Measurements from ENCODE around the gene ZBTB24. TPM values are rescaled to one million over a fixed set of nuclear protein-coding genes. Genes with fewer than 3 reads are reported as not detected.

Gene ZBTB24
- total RNA-seq, 2 experiments from 2014 or later = 17.5 to 22.7 TPM

DNA sequence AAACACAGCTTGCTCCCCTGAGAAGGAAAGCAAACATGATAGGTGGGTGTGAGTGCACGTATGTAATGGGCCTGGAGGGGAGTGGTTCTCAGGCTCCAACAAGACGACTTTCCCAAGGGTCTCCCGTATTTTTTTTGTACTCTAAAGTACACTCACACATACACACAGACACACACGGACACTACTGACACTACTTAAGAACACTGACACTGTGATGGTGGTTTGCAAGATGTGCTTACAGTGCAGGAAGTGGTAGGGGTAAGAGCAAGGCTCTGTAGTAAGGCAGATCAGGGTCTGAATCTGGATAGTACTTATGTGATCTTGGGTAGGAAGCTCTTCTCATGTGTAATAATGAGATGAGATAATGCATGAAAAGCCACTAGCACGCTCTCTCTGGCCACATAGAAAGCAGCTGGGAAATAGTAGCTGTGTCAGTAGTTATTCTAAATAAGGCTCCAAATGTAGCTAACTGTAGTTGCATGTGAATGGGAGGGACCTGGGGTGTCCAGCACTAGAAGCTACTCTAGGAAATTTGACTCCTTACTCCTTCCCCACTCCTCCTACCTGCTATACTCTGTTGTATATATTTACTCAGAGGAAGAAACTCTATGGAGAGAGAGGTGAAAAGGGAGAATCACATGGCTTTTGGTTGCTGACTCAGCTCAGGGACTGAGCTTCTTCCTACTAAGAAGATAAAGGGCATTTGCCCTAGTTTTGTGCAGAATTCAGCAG is 8.4 kb upstream of the ZBTB24 start:
- peaks cover 34% of the 10 kb centered on the region for H3K4me1 Mint-ChIP-seq
- CTCF ChIA-PET = interaction anchor here (0.8 to 3.4 kb wide), 13 partner anchors 10 to 548 kb away, joined by 3 to 17 read pairs (median 4); partner anchors contain the start of genes MICAL1 and ZBTB24
- peak overlapping the region; percentile 91 for H3K27ac Mint-ChIP-seq
- peak overlapping the region; percentile 57 for H3K4me3 Mint-ChIP-seq
- H3K9me3 Mint-ChIP-seq (ENCODE audit: low read depth) = no peaks in the 10 kb centered on the region
- peaks cover 5% of the 10 kb centered on the region for H3K27me3 Mint-ChIP-seq
- ATAC-seq (peak; percentile 99), DNase-seq (peak; percentile 70)
- no peaks in the 10 kb centered on the region for H3K36me3 Mint-ChIP-seq

- peak overlapping the region; percentile 57 for H3K4me3 Mint-ChIP-seq
- peaks cover 5% of the 10 kb centered on the region for H3K27me3 Mint-ChIP-seq
- peaks cover 31% of the 10 kb centered on the region for H3K4me1 Mint-ChIP-seq
- CTCF ChIA-PET = interaction anchor here (0.8 to 3.4 kb wide), 9 partner anchors 9 to 549 kb away, joined by 3 to 17 read pairs (median 6); partner anchors contain the start of genes MICAL1 and ZBTB24
- no peaks in the 10 kb centered on the region for H3K36me3 Mint-ChIP-seq
- H3K27ac Mint-ChIP-seq = peak overlapping the region; percentile 91
- H3K9me3 Mint-ChIP-seq (ENCODE audit: low read depth) = no peaks in the 10 kb centered on the region
- DNase-seq (no peak), ATAC-seq (no peak)
Observed at GRCh38 chr6:109490713-109491112, 7.7 kb upstream of the ZBTB24 start.

- H3K9me3 Mint-ChIP-seq (ENCODE audit: low read depth) = no peaks in the 10 kb centered on the region
- H3K4me3 Mint-ChIP-seq = no peak overlapping the region
- H3K4me1 Mint-ChIP-seq = peaks cover 32% of the 10 kb centered on the region
- peaks cover 8% of the 10 kb centered on the region for H3K27me3 Mint-ChIP-seq
- CTCF ChIA-PET = no interaction called here
- H3K27ac Mint-ChIP-seq = no peak overlapping the region
- DNase-seq = no peak
- ATAC-seq = no peak
- H3K36me3 Mint-ChIP-seq = no peaks in the 10 kb centered on the region
Observed at GRCh38 chr6:109488001-109488400, 5.0 kb upstream of the ZBTB24 start.

DNA sequence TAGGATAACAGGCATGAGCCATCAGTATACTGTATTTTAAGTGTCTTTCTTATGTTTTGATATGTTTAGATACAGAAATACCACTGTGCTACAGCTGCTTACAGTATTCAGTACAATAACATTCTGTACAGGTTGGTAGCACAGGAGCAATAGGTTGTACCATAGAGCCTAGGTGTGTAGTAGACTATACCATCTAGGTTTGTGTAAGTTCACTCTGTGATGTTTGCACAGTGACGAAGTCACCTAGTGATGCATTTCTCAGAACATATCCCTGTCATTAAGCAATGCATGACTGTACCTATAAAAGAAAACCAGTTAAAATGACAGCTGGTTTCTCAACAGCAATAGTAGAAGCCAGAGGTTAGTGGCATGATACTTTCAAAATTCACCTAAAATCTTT is 3.0 kb upstream of the ZBTB24 start:
- Mint-ChIP-seq H3K27ac (no peak overlapping the region), H3K9me3 (ENCODE audit: low read depth) (no peaks in the 10 kb centered on the region), H3K4me3 (no peak overlapping the region), H3K27me3 (peaks cover 8% of the 10 kb centered on the region), H3K36me3 (peaks cover 12% of the 10 kb centered on the region), H3K4me1 (peaks cover 30% of the 10 kb centered on the region)
- DNase-seq = no peak
- no peak for ATAC-seq
- CTCF ChIA-PET = no interaction called here

DNA sequence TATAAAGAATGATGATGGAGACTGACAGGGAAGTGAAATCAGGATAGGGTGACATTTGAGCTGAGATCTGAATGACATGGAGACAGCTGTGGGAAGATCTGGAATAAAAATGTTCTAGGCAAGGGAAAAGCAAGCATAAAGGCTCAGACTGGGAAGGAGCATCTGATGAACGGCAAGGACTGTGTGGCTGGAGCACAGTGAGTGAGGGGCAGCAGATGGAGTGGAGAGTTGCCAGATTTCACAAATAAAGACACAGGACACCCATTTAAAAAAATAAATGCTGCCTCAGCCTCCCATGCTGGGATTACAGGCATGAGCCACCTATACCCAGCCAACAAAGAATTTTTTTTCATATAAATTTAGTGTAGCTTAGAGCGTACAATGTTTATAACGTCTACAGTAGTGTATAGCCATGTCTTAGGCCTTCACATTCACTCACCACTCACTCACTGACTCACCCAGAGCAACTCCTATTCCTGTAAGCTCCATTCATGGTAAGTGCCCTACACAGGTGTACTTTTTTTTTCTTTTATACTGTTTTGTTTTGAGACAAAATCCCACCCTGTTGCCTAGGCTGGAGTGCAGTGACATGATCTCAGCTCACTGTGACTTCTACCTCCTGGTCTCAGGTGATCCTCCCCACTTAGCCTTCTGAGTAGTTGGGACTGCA is 2.4 kb upstream of the ZBTB24 start:
- DNase-seq (no peak), ATAC-seq (no peak)
- Mint-ChIP-seq H3K9me3 (ENCODE audit: low read depth) (no peaks in the 10 kb centered on the region), H3K36me3 (peaks cover 17% of the 10 kb centered on the region), H3K4me3 (no peak overlapping the region), H3K4me1 (peaks cover 31% of the 10 kb centered on the region), H3K27ac (no peak overlapping the region), H3K27me3 (peaks cover 8% of the 10 kb centered on the region)
- CTCF ChIA-PET = no interaction called here

DNA sequence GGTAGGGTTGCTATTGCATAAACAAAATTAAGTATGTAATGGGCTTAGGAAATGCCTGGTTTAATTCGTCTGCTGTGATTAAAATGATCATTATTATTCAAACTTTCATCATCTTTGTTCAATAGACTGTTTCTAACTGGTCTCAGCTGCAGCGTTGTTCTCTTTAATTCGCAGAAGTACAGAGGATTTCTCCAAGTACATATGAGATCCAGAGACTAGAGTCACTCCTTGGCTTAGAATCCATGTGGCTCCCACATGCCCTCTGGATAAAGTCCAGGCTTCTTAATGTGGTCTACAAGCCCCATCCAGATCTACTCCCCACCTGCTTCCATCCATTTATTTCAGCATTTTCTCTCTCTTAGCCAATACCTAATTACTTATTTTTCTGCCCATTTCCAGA is 1.1 kb upstream of the ZBTB24 start:
- H3K4me1 Mint-ChIP-seq = peaks cover 34% of the 10 kb centered on the region
- peaks cover 8% of the 10 kb centered on the region for H3K27me3 Mint-ChIP-seq
- peaks cover 25% of the 10 kb centered on the region for H3K36me3 Mint-ChIP-seq
- DNase-seq (no peak), ATAC-seq (no peak)
- CTCF ChIA-PET = no interaction called here
- H3K9me3 Mint-ChIP-seq (ENCODE audit: low read depth) = no peaks in the 10 kb centered on the region
- H3K4me3 Mint-ChIP-seq = peak overlapping the region; percentile 71
- peak overlapping the region; percentile 69 for H3K27ac Mint-ChIP-seq

DNA sequence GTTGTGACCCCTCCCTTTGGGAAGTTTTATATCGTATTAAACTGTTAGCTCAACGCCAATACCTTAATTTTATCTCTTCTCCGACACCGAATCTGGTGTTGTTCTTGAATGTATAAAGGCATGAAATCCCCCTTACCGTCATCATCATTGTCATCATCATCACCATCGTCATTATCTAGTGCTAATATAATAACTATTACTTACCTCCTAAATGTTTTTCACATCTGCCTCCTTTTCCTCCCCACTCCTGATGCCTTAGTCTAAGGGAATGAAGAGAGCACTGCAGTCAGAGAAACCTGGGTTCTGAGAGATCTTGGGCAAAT is 677 bp upstream of the ZBTB24 start:
- Mint-ChIP-seq H3K9me3 (ENCODE audit: low read depth) (no peaks in the 10 kb centered on the region), H3K27ac (peak overlapping the region; percentile 69), H3K36me3 (peaks cover 30% of the 10 kb centered on the region), H3K27me3 (peaks cover 8% of the 10 kb centered on the region), H3K4me1 (peaks cover 39% of the 10 kb centered on the region), H3K4me3 (peak overlapping the region; percentile 71)
- CTCF ChIA-PET = interaction anchor here (1.5 to 1.8 kb wide), 2 partner anchors 11 to 556 kb away, joined by 3 to 6 read pairs; no protein-coding TSS in a partner anchor
- DNase-seq (no peak), ATAC-seq (no peak)

DNA sequence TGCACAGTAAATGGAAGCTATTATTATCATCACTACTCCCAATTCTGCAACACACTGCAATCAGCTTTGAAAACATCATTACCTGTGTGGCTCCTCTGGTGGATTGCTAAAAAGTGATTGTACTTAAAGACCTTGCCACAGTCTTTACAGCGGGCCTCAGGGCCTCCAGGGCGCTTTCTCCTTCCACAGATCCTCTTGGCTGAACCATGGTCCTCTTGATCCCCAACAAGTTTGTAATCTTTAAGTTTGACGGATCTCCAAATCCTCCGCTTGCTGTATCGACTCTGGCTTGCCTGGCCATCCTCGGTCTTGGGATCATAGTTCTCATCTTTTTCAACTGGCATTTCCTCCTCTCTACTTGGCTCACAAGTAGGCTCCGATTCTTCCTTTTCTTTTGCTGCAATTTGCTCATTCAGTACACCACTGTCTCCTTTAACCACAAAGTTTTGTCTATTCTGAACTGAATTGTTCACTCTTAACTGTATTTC is 2.0 kb downstream of the ZBTB24 start:
- Mint-ChIP-seq H3K4me3 (peak overlapping the region; percentile 98), H3K36me3 (peaks cover 50% of the 10 kb centered on the region), H3K9me3 (ENCODE audit: low read depth) (no peaks in the 10 kb centered on the region), H3K4me1 (peaks cover 63% of the 10 kb centered on the region), H3K27me3 (peaks cover 3% of the 10 kb centered on the region), H3K27ac (peak overlapping the region; percentile 92)
- DNase-seq = no peak
- ATAC-seq = no peak
- CTCF ChIA-PET = interaction anchor here (1.1 to 2.7 kb wide), 6 partner anchors 9 to 28 kb away, joined by 3 to 17 read pairs (median 6); partner anchors contain the start of gene MICAL1

GRCh38 chr6:109478841-109479624 is 4.0 kb downstream of the ZBTB24 start:
- CTCF ChIA-PET = interaction anchor here (0.9 to 2.0 kb wide), 5 partner anchors 10 to 291 kb away, joined by 3 to 7 read pairs (median 4); no protein-coding TSS in a partner anchor
- H3K27ac Mint-ChIP-seq = peak overlapping the region; percentile 77
- peaks cover 71% of the 10 kb centered on the region for H3K4me1 Mint-ChIP-seq
- H3K36me3 Mint-ChIP-seq = peaks cover 64% of the 10 kb centered on the region
- ATAC-seq (no peak), DNase-seq (no peak)
- H3K27me3 Mint-ChIP-seq = no peaks in the 10 kb centered on the region
- peak overlapping the region; percentile 98 for H3K4me3 Mint-ChIP-seq
- no peaks in the 10 kb centered on the region for H3K9me3 Mint-ChIP-seq (ENCODE audit: low read depth)

GRCh38 chr6:109478222-109478805 is 4.7 kb downstream of the ZBTB24 start:
- H3K27ac Mint-ChIP-seq = peak overlapping the region; percentile 77
- DNase-seq (no peak), ATAC-seq (no peak)
- peaks cover 70% of the 10 kb centered on the region for H3K36me3 Mint-ChIP-seq
- H3K4me3 Mint-ChIP-seq = peak overlapping the region; percentile 98
- no peaks in the 10 kb centered on the region for H3K27me3 Mint-ChIP-seq
- H3K9me3 Mint-ChIP-seq (ENCODE audit: low read depth) = no peaks in the 10 kb centered on the region
- CTCF ChIA-PET = interaction anchor here (0.9 to 1.1 kb wide), 3 partner anchors 9 to 40 kb away, joined by 3 to 4 read pairs (median 4); no protein-coding TSS in a partner anchor
- H3K4me1 Mint-ChIP-seq = peaks cover 71% of the 10 kb centered on the region

GRCh38 chr6:109477725-109478124 is 5.3 kb downstream of the ZBTB24 start:
- no peaks in the 10 kb centered on the region for H3K9me3 Mint-ChIP-seq (ENCODE audit: low read depth)
- H3K27ac Mint-ChIP-seq = peak overlapping the region; percentile 68
- ATAC-seq (no peak), DNase-seq (no peak)
- H3K4me3 Mint-ChIP-seq = peak overlapping the region; percentile 98
- peaks cover 75% of the 10 kb centered on the region for H3K36me3 Mint-ChIP-seq
- CTCF ChIA-PET = no interaction called here
- H3K27me3 Mint-ChIP-seq = no peaks in the 10 kb centered on the region
- H3K4me1 Mint-ChIP-seq = peaks cover 76% of the 10 kb centered on the region

DNA sequence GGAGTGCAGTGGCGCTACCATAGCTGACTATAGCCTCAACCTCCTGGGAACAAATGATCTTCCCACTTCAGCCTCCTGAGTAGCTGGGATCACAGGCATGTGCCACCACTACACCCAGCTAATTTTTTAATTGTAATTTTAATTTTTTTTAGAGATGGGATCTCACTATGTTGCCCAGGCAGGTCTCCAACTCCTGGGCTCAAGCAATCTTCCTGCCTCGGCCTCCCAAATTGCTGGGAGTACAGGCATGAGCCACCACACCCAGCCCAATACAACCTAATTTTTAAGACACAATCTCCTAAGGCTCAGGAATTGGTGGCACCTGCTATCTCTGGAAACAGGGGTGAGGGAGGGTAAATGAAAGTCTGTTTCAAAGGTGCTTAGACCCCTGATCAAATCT is 5.8 kb downstream of the ZBTB24 start:
- peaks cover 82% of the 10 kb centered on the region for H3K4me1 Mint-ChIP-seq
- peak overlapping the region; percentile 68 for H3K27ac Mint-ChIP-seq
- DNase-seq (no peak), ATAC-seq (no peak)
- H3K27me3 Mint-ChIP-seq = no peaks in the 10 kb centered on the region
- CTCF ChIA-PET = interaction anchor here (0.9 to 1.1 kb wide), 2 partner anchors 14 to 562 kb away, joined by 3 read pairs; no protein-coding TSS in a partner anchor
- no peaks in the 10 kb centered on the region for H3K9me3 Mint-ChIP-seq (ENCODE audit: low read depth)
- H3K4me3 Mint-ChIP-seq = peak overlapping the region; percentile 98
- peaks cover 78% of the 10 kb centered on the region for H3K36me3 Mint-ChIP-seq

DNA sequence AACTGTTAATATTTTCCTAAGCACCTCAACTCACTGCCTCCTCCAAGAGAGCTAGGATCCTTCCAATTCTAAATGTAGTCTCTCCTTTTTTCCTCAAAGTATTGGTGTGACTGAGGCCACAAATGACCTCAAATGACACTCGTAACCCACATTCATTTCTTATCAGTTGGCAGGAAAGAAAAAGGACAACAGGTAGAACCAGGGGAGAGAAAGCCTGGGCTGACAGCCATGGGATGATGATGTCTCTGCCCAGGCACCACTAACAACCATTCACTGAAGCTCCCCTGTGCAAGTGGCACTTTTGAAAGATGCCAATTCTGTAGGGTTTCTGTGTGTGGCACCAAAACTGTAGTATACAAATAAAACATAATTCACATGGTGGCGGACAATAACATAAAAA is 7.4 kb downstream of the ZBTB24 start:
- ATAC-seq (no peak), DNase-seq (no peak)
- peak overlapping the region; percentile 53 for H3K27ac Mint-ChIP-seq
- CTCF ChIA-PET = no interaction called here
- H3K4me3 Mint-ChIP-seq = no peak overlapping the region
- peaks cover 83% of the 10 kb centered on the region for H3K4me1 Mint-ChIP-seq
- no peaks in the 10 kb centered on the region for H3K27me3 Mint-ChIP-seq
- H3K9me3 Mint-ChIP-seq (ENCODE audit: low read depth) = no peaks in the 10 kb centered on the region
- peaks cover 81% of the 10 kb centered on the region for H3K36me3 Mint-ChIP-seq
